ENCODE results near the gene PPFIA1. TPM values are rescaled to one million over a fixed set of nuclear protein-coding genes. Genes with fewer than 3 reads are reported as not detected.

PPFIA1 gene
- total and polyA plus RNA-seq, 2 of the 8 experiments (the other 6 are each of a cell fraction or from before 2014, with no cell fraction given): 44.3 to 73.5 TPM

DNA sequence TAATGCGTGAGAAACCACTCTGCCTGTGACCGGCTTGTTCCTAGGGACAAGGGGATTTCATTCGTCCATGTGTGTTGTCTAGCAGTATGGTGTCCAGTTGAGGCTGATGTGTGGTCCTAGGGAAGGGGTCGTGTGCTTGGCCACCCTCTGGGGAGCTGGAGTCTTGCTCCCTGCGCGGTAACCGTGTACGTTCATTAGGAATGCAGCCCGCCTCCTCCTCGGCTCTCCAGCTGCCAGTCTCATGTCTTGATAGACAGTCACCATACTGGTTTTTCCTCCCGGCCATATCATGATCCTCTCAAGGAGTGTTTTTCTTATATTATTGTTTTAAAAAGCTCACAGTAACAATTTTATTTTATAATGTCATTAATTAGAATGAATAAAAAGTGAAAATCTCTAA, 133.8 kb downstream of the PPFIA1 start:
- no peak for FAIRE-seq
- CTCF ChIA-PET (ENCODE audit: partially characterized antibody): interaction anchor here (1.3 to 1.4 kb wide), 2 partner anchors 12 to 26 kb away, joined by 4 read pairs; no protein-coding TSS in a partner anchor
- no peak overlapping the region for H2AFZ ChIP-seq (ENCODE audit: low read length)

More for the DNA sequence above, 133.8 kb downstream of the PPFIA1 start:
- Histone ChIP-seq H3K14ac (ENCODE audit: insufficient read length) (no peak overlapping the region), H3K27ac (ENCODE audit: low read depth, low read length) (no peak overlapping the region), H3K23me2 (ENCODE audit: low read depth, low read length) (peaks cover 8% of the 10 kb centered on the region; the same call in 1 of the 2 replicates), H4K20me1 (replicated peaks in 1 of 2; ENCODE audit: control insufficient read depth in 1 of 2, insufficient read depth in 2 of 2, low read length in 2 of 2) (peaks cover 19 to 27% of the 10 kb centered on the region in 2 experiments), H2BK15ac (ENCODE audit: low read length) (no peak overlapping the region), H3K18ac (ENCODE audit: extremely low read depth, low read length) (no peak overlapping the region), H2AK5ac (ENCODE audit: low read depth, low read length) (no peak overlapping the region), H3K79me1 (ENCODE audit: low read depth, low read length) (peaks cover 21% of the 10 kb centered on the region), H2BK12ac (ENCODE audit: low read depth, low read length) (no peak overlapping the region), H3K4me2 (ENCODE audit: insufficient read depth in 1 of 2, low read depth in 2 of 2, low read length in 2 of 2) (no peak overlapping the region), H3K4ac (replicated peaks; ENCODE audit: insufficient read length, low read depth, low read length) (no peak overlapping the region), H2BK20ac (ENCODE audit: low read length) (no peak overlapping the region), H4K91ac (replicated peaks; ENCODE audit: insufficient read length, low read length) (no peak overlapping the region), H3K4me3 (ENCODE audit: extremely low read depth in 1 of 4, insufficient read depth in 2 of 4, low read depth in 3 of 4, low read length in 4 of 4) (no peak overlapping the region), H4K8ac (ENCODE audit: extremely low read depth, insufficient read depth, low read length) (no peak overlapping the region), H2BK5ac (ENCODE audit: low read depth, low read length) (no peak overlapping the region), H3K9ac (replicated peaks in 1 of 4; ENCODE audit: extremely low read depth in 1 of 4, low read depth in 3 of 4, low read length in 3 of 4) (no peak overlapping the region), H3K27me3 (replicated peaks in 1 of 4; ENCODE audit: control insufficient read depth in 3 of 4, extremely low read depth in 1 of 4, insufficient read depth in 3 of 4, low read length in 3 of 4) (no peaks in the 10 kb centered on the region), H3K36me3 (ENCODE audit: control insufficient read depth in 2 of 4, insufficient read depth in 4 of 4, low read length in 3 of 4) (peaks cover 5 to 42% (median 26%) of the 10 kb centered on the region in 4 experiments), H3K79me2 (ENCODE audit: control insufficient read depth in 1 of 2, insufficient read depth in 2 of 2, low read length in 2 of 2) (peaks cover 19 to 69% of the 10 kb centered on the region in 2 experiments), H3K4me1 (replicated peaks in 1 of 4; ENCODE audit: control insufficient read depth in 3 of 4, insufficient read depth in 4 of 4, low read length in 3 of 4) (peaks cover 5 to 10% (median 5%) of the 10 kb centered on the region in 4 experiments), H3K9me3 (ENCODE audit: insufficient read depth in 2 of 2, low read depth in 1 of 2, low read length in 1 of 2) (no peaks in the 10 kb centered on the region), H4K5ac (ENCODE audit: insufficient read length, low read depth, low read length) (no peak overlapping the region), H2BK120ac (replicated peaks; ENCODE audit: low read depth, low read length) (no peak overlapping the region), H3K23ac (ENCODE audit: insufficient read length) (no peak overlapping the region), H3K56ac (replicated peaks; ENCODE audit: insufficient read length, low read depth, low read length) (no peak overlapping the region)
- WGBS, 2 experiments (ENCODE audit: extremely low coverage in 1 of 2, insufficient coverage in 1 of 2, insufficient read length in 1 of 2, insufficient replicate concordance in 2 of 2, low coverage in 1 of 2, low lambda C conversion rate in 2 of 2, missing lambda C conversion rate in 1 of 2): 88% methylated on average over 11 of the region's 11 CpGs; no CpG with 5 or more reads in 1 of the 2 experiments
- DNase-seq (ENCODE audit: low read depth in 1 of 2, low spot score in 2 of 2): no peak
- no peak for TF ChIP-seq POLR2A (IDR thresholded peaks at IDR 0.05; ENCODE audit: control extremely low read depth in 1 of 2, low read depth in 2 of 2, low read length in 2 of 2)
- no peak for TF ChIP-seq SUZ12 (IDR thresholded peaks at IDR 0.05; ENCODE audit: low read length)
- TF ChIP-seq, protein P1, sequence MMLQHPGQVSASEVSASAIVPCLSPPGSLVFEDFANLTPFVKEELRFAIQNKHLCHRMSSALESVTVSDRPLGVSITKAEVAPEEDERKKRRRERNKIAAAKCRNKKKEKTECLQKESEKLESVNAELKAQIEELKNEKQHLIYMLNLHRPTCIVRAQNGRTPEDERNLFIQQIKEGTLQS (IDR thresholded peaks at IDR 0.05; ENCODE audit: insufficient read depth, low read depth, low read length): no peak
- TF ChIP-seq NRF1 (IDR thresholded peaks at IDR 0.05; ENCODE audit: low read depth, low read length): no peak
- TF ChIP-seq JUN (IDR thresholded peaks at IDR 0.05; ENCODE audit: low read depth, low read length): no peak
- no peak for TF ChIP-seq CTBP2 (IDR thresholded peaks at IDR 0.05; ENCODE audit: borderline replicate concordance, insufficient read depth, insufficient read length, low read length)
- no peak for TF ChIP-seq SP4 (IDR thresholded peaks at IDR 0.05; ENCODE audit: low read length)
- TF ChIP-seq FOSL1 (IDR thresholded peaks at IDR 0.05; ENCODE audit: insufficient read depth, low read depth, low read length): no peak
- TF ChIP-seq, protein P2, sequence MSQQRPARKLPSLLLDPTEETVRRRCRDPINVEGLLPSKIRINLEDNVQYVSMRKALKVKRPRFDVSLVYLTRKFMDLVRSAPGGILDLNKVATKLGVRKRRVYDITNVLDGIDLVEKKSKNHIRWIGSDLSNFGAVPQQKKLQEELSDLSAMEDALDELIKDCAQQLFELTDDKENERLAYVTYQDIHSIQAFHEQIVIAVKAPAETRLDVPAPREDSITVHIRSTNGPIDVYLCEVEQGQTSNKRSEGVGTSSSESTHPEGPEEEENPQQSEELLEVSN (IDR thresholded peaks at IDR 0.05): no peak
- no peak for TF ChIP-seq GTF2F1 (IDR thresholded peaks at IDR 0.05; ENCODE audit: borderline replicate concordance, low read depth, low read length)
- POLR2A ChIA-PET (ENCODE audit: partially characterized antibody): no interaction called here

Data from H1 (cell line).